Measurements from ENCODE around the gene MTO1.
"Not testable (repeated sequence)": the region's sequence is repeated elsewhere in the genome, so short reads cannot be mapped to it uniquely, and the experiment has no call there.

The MTO1 gene

GRCh38 chr6:73528897-73529296 is 67.4 kb downstream of the MTO1 start:
- Mint-ChIP-seq H3K27me3 (no peaks in the 10 kb centered on the region), H3K4me3 (no peak overlapping the region), H3K36me3 (peaks cover 2% of the 10 kb centered on the region), H3K27ac (no peak overlapping the region), H3K9me3 (no peaks in the 10 kb centered on the region), H3K4me1 (peaks cover under 1% of the 10 kb centered on the region)
- ATAC-seq (ENCODE audit: low read depth) (no peak), DNase-seq (ENCODE audit: low spot score in 2 of 2) (no peak)

GRCh38 chr6:73532293-73532692 is 70.8 kb downstream of the MTO1 start:
- no peak for DNase-seq (ENCODE audit: low spot score in 2 of 2)
- ATAC-seq (ENCODE audit: low read depth) = no peak
- Mint-ChIP-seq H3K9me3 (no peaks in the 10 kb centered on the region), H3K4me1 (no peaks in the 10 kb centered on the region), H3K36me3 (peaks cover 2% of the 10 kb centered on the region), H3K27ac (no peak overlapping the region), H3K27me3 (no peaks in the 10 kb centered on the region), H3K4me3 (no peak overlapping the region)

- DNase-seq (ENCODE audit: low spot score in 2 of 2) (no peak), ATAC-seq (ENCODE audit: low read depth) (no peak)
- Mint-ChIP-seq H3K4me1 (no peaks in the 10 kb centered on the region), H3K27me3 (no peaks in the 10 kb centered on the region), H3K4me3 (no peak overlapping the region), H3K36me3 (peaks cover 2% of the 10 kb centered on the region), H3K27ac (no peak overlapping the region), H3K9me3 (no peaks in the 10 kb centered on the region)
These were observed 73.1 kb downstream of the MTO1 start for GRCh38 chr6:73534628-73535027.

- DNase-seq (ENCODE audit: low spot score in 2 of 2) (no peak), ATAC-seq (ENCODE audit: low read depth) (peak; percentile 71)
- Mint-ChIP-seq H3K27me3 (no peaks in the 10 kb centered on the region), H3K27ac (no peak overlapping the region), H3K36me3 (peaks cover 2% of the 10 kb centered on the region), H3K9me3 (no peaks in the 10 kb centered on the region), H3K4me3 (no peak overlapping the region), H3K4me1 (no peaks in the 10 kb centered on the region)
These were observed 76.1 kb downstream of the MTO1 start for GRCh38 chr6:73537677-73538076.

GRCh38 chr6:73538116-73538779 is 76.7 kb downstream of the MTO1 start:
- Mint-ChIP-seq H3K27ac (no peak overlapping the region), H3K27me3 (no peaks in the 10 kb centered on the region), H3K36me3 (no peaks in the 10 kb centered on the region), H3K9me3 (no peaks in the 10 kb centered on the region), H3K4me3 (no peak overlapping the region), H3K4me1 (no peaks in the 10 kb centered on the region)
- ATAC-seq (ENCODE audit: low read depth) (no peak), DNase-seq (ENCODE audit: low spot score in 2 of 2) (no peak)

GRCh38 chr6:73542481-73542880 is 80.9 kb downstream of the MTO1 start:
- not testable (repeated sequence) for H3K4me1 Mint-ChIP-seq; H3K9me3 Mint-ChIP-seq; H3K27me3 Mint-ChIP-seq; H3K27ac Mint-ChIP-seq; H3K36me3 Mint-ChIP-seq; ATAC-seq (ENCODE audit: low read depth); DNase-seq (ENCODE audit: low spot score in 2 of 2); H3K4me3 Mint-ChIP-seq

- ATAC-seq (ENCODE audit: low read depth) (no peak), DNase-seq (ENCODE audit: low spot score in 2 of 2) (no peak)
- H3K36me3 Mint-ChIP-seq = peaks cover 2% of the 10 kb centered on the region
- H3K27ac Mint-ChIP-seq = no peak overlapping the region
- no peak overlapping the region for H3K4me3 Mint-ChIP-seq
- no peaks in the 10 kb centered on the region for H3K27me3 Mint-ChIP-seq
- H3K9me3 Mint-ChIP-seq = peaks cover 1% of the 10 kb centered on the region
- H3K4me1 Mint-ChIP-seq = peaks cover 6% of the 10 kb centered on the region
These were observed 81.4 kb downstream of the MTO1 start for GRCh38 chr6:73542891-73543290.

GRCh38 chr6:73547036-73547435 is 85.5 kb downstream of the MTO1 start:
- Mint-ChIP-seq H3K9me3 (peaks cover 1% of the 10 kb centered on the region), H3K4me3 (no peak overlapping the region), H3K36me3 (peaks cover 2% of the 10 kb centered on the region), H3K27ac (no peak overlapping the region), H3K4me1 (peaks cover 6% of the 10 kb centered on the region), H3K27me3 (no peaks in the 10 kb centered on the region)
- ATAC-seq (ENCODE audit: low read depth) (no peak), DNase-seq (ENCODE audit: low spot score in 2 of 2) (no peak)

GRCh38 chr6:73548458-73549446 is 87.2 kb downstream of the MTO1 start:
- H3K4me3 Mint-ChIP-seq = no peak overlapping the region
- no peaks in the 10 kb centered on the region for H3K27me3 Mint-ChIP-seq
- DNase-seq (ENCODE audit: low spot score in 2 of 2) (no peak), ATAC-seq (ENCODE audit: low read depth) (no peak)
- peaks cover 6% of the 10 kb centered on the region for H3K4me1 Mint-ChIP-seq
- peaks cover 2% of the 10 kb centered on the region for H3K36me3 Mint-ChIP-seq
- peaks cover 1% of the 10 kb centered on the region for H3K9me3 Mint-ChIP-seq
- H3K27ac Mint-ChIP-seq = no peak overlapping the region

GRCh38 chr6:73551115-73551514 is 89.6 kb downstream of the MTO1 start:
- DNase-seq (ENCODE audit: low spot score in 2 of 2); H3K27me3 Mint-ChIP-seq; H3K27ac Mint-ChIP-seq; H3K36me3 Mint-ChIP-seq; H3K9me3 Mint-ChIP-seq; H3K4me1 Mint-ChIP-seq; H3K4me3 Mint-ChIP-seq; ATAC-seq (ENCODE audit: low read depth): not testable (repeated sequence)

GRCh38 chr6:73555380-73555949 is 93.9 kb downstream of the MTO1 start:
- H3K36me3 Mint-ChIP-seq; H3K4me1 Mint-ChIP-seq; H3K27me3 Mint-ChIP-seq; DNase-seq (ENCODE audit: low spot score in 2 of 2); H3K9me3 Mint-ChIP-seq; H3K27ac Mint-ChIP-seq; H3K4me3 Mint-ChIP-seq; ATAC-seq (ENCODE audit: low read depth): not testable (repeated sequence)

GRCh38 chr6:73556836-73557235 is 95.3 kb downstream of the MTO1 start:
- H3K4me1 Mint-ChIP-seq = peaks cover 13% of the 10 kb centered on the region
- no peaks in the 10 kb centered on the region for H3K27me3 Mint-ChIP-seq
- H3K27ac Mint-ChIP-seq = no peak overlapping the region
- H3K9me3 Mint-ChIP-seq = no peaks in the 10 kb centered on the region
- no peak overlapping the region for H3K4me3 Mint-ChIP-seq
- DNase-seq (ENCODE audit: low spot score in 2 of 2) (no peak), ATAC-seq (ENCODE audit: low read depth) (no peak)
- no peaks in the 10 kb centered on the region for H3K36me3 Mint-ChIP-seq
